ENCODE results near the gene CREB3L2.
"Not testable (repeated sequence)": the region's sequence is repeated elsewhere in the genome, so short reads cannot be mapped to it uniquely, and the experiment has no call there.

CREB3L2 gene

DNA sequence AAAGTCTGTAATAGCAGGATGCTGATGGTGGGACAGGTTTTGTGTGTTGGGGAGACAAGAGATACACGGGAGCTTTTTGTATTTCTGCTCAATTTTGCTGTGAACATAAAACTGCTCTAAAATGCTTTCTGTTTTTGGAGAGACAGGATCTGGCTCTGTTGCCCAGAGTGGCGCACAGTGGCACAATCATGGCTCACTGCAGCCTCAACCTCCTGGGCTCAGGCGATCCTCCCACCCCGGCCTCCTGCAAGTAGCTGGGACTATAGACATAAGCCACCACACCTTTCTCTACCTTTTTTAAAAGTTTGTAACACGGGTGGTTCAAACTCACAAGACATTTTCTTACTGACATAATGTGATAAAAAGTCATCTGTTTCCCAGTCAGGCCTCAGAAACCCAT, 14.3 kb downstream of the CREB3L2 start:
- no peak for DNase-seq (ENCODE audit: low spot score)

DNA sequence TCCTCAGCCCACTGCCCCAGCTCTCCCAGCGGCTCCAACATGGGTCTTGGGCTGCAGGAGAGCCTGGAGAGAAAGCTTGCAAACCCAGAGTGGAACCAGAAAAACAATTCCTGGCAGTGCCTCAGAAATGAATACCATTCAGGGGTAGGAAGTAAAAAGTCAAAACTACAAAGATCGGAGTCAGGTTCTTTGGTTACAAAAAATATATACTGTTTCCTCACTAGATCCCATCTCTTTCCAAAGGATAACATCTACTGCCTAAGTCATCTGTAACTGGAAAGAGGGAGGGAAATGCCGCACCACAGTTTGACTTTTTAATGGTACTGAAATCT, 14.9 kb downstream of the CREB3L2 start:
- DNase-seq (ENCODE audit: low spot score) = no peak

DNA sequence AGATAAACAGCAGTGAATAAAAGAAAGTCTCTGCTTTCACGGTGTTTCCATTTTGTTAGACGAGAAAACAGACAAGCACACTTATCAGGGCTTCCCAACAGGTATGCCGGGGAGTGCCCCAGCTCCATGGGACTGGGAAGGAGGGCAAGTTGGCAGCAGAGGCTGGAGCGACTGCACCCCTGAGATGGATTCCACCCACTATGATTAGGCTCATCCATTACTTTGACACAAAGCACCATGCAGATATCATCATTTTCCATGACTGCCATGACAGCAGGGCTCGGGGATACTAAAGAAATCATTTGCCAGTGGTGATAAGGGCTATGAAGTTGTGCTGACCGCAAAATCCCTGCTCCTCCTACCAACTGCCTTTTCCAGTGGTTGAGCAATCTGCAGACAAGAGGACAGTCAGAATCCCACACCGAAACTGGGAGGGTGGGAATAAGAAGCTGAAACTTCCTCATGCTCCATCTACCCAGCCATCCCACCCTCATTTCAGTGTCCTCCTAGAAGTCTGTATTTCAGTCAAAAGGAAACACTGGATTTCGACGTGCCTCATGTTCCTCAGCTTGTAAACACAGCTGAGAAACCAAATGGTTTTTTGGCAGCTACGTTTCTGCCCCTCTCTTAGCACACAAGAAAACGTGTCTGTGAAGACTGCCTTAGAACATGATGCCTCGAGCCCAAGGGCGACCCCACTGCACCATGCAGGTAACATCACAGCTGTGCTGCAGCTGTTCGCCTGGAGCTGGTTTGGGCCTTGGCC, 15.5 kb downstream of the CREB3L2 start:
- no peak for DNase-seq (ENCODE audit: low spot score)

DNA sequence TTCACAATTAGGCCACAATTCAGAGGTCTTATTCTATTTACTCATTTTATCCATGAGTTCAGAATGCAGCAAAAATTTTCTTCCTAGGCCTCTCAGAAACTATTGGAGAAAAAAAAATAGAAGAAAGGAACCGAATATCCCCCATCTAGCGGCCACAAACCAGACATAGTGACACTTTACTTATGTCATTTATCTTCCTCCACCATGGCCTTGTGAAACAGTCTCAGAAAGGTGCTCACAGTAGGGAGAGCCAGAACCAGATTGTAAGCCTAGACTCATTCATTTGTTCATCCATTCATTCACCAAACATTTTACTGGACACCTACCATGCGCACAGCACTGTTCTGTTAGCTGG, 16.0 kb downstream of the CREB3L2 start:
- no peak for DNase-seq (ENCODE audit: low spot score)

GRCh38 chr7:137985253-137985896, 16.5 kb downstream of the CREB3L2 start:
- DNase-seq (ENCODE audit: low spot score) = no peak

DNA sequence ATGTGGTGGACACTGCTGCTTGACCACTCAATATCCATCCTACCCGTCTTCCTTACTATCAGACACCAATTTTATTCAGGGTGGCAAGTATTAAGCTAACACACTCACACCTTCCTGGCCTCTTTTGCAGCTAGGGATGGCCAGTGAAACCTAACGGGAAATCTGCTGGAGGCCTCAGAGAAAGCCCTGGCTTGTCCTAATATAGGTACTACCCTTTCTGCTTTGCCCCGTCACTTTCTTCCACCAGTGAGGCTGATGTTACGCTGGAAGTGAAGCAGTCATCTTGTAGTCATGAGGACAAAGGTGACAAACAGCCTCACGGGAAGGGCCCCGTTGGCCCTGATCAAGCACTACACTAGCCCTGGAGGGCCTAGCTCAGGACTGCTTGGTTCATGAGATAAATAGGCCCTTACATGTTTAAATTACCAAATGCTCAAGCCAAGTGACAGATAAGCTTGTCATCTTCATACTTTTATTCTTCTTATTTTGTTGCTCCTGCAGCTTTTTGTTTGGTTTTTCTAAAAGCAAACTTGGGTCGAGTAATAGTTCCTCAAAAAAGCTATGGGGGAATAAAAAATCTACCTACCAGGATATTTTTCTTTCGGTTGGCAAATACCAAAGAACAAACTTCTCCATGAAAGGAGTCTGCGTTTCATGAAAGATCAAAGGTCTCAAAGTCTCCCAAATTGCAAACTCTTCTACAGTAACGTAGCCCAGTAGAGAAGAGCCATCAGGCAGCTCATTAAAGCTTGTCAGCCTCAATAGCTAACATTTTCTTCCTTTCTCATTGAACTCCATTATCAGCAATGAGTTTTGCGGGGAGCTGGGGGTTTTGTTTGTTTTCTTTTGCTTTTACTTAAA, 17.5 kb downstream of the CREB3L2 start:
- DNase-seq (ENCODE audit: low spot score) = no peak

DNA sequence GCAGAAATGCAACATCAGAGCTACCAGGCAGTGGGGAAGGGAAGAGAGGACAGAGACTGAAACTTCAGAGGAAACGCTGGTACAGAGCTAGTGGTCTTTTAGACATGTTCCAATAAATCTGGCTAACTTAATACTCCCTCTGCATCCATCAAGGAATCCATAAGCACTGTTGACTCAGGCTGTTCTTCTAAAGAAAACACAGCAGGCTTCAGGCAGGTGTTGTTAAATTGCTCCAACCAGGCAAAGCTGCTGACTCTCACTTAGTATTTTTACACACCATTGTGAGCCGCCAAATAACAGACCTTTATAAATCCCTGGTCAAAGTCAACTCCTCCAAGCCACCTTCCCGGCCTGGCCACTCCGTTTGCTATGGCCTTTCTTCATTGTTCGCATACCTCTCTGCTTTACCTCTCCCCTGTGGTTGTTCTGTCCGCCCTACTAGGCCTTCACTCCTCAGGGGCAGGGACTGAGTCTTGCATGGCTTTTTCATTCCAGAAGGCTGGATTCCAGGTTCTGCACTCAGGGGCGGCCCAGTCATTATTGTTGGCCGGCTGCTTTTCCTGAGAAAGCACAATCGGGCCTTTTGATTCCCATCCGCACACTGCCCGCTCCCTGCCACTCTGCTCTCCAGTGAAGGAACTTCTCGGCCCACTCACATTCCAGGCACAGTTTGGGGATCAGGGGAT, 18.4 kb downstream of the CREB3L2 start:
- DNase-seq (ENCODE audit: low spot score) = no peak

- not testable (repeated sequence) for DNase-seq (ENCODE audit: low spot score)
These were observed 19.5 kb downstream of the CREB3L2 start for GRCh38 chr7:137982394-137982793.

DNA sequence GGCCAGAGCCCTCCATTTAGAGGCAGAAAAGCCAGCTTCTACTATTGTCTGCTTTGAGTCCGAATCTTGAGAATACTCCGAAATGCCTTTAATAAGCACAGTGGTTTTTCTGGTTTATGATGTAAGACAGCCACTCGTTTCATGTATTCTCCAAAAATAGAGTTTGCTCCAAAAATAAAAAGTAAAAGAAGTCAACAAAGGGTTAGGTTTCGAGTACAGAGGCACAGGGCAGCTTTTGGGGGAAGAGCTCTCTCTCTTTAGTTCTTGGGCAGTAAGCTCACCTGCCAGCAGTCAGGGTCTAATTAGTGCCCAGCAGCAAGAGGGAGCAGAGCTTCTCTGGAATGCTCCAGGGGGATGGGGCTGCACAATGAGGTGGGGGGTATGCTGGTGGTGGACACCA, 20.2 kb downstream of the CREB3L2 start:
- DNase-seq (ENCODE audit: low spot score) = no peak

DNA sequence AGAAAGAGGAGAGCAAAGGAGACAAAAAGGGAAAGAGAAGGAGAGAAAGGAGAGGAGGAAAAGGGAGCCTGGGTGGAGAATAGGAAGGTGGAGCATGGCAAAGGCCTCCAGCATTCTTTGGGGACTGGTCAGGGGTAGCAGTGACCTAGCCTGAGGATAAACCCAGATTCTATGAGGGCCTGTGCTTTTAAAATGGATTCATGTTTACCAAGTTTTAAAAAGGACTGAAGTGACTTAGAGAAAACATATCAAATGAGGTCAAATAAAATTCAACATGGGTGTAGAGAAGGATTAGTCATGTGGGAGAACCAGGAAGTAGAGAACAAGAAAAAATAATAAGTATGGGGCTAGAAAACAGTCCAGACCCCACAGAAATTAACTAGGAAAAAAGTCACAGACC, 20.7 kb downstream of the CREB3L2 start:
- no peak for DNase-seq (ENCODE audit: low spot score)

DNA sequence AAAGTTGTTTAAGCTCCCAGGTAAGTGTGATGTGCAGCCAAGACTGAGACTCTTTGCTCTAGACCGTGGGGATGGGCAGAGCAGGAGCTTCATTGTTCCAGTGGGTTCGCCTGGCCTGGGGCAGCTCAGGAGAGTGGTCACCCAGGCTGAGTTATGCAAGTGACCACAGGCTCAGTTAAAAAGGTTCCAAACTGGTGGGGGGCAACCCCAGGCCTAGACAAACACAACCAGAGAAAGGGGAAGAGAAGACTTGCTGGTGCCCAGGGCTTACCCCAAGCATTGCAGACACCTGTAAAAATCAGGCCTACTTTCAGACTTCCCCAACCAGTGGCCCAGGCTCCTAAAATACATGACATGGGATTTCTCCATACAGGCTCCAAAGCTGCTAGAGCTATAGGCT, 21.6 kb downstream of the CREB3L2 start:
- no peak for DNase-seq (ENCODE audit: low spot score)

- DNase-seq (ENCODE audit: low spot score) = no peak
These were observed 23.2 kb downstream of the CREB3L2 start for GRCh38 chr7:137978464-137979237.

DNA sequence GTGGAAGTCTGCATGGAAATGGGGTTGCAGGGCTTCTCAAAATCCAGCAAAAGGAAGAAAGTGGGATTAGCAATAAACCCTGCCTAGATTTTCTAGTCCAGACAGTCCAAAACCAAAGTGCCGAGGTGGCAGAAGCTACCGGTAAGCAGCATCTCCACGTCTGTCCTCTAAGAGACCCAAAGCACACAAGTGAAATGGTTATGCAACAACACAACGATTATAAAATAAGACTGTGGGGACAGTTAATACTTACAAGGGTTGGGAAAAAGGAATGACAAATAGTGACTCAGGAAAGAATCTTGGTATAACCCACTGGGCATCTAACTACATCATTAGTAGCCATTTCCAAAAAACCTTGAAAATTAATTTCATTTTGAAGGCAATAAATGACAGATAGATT, 24.7 kb downstream of the CREB3L2 start:
- no peak for DNase-seq (ENCODE audit: low spot score)

DNA sequence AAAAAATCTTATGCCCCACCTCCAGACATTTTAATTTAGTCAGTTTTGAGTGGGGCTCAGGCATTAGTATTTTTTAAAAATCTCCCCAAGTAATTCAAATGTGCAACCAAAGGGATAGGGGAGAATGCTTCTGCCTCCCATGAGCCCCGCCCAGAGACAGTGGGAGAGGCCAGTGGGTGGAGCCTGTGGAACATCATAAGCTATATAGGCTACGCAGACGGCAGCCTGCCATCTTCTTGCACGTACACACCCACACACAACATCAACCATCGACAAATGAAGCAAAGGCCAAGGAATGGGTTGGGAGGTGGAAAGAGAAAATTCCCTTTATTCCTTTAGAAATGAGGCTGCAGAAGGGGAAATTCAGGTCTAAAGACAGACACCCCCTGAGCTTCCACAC, 25.2 kb downstream of the CREB3L2 start:
- DNase-seq (ENCODE audit: low spot score) = no peak

GRCh38 chr7:137976232-137976631, 25.7 kb downstream of the CREB3L2 start:
- DNase-seq (ENCODE audit: low spot score) = no peak

DNA sequence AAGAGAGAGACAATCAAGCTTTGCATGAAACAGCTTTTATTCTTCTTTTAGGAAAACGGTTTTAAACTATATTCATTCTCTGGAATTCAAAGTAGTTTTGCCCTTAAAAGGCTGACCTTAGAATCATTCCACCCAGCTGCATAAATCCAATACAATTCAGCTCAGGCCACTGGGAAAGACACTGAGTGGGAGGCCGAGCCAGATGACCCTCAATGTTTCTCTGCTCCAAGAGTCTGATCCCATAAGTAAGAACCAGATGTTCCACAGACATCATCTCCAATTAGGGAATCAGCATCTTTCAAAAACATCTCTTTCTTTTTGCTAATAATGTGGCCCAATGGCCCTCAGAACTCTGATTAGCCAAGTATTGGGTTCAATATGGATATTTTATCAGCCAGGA, 26.1 kb downstream of the CREB3L2 start:
- no peak for DNase-seq (ENCODE audit: low spot score)

DNA sequence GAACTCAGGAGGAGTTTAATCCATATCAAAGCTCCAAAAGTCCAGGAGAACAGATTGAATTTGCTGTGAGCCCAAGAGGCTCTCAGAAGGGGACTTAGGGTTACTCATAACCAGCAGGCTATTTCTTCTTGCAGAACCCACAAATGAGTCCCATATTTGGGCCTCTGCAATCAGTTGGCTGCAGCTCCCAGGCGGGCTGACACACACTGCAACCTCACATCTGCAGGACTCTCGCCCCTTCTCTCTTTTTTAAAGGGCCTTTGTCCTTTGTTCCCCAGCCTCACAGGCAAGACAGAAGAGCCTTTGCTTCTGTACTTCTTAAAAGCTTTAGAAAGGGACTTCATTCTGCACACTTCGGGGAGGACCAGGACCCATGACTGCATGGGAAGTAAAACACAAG, 26.7 kb downstream of the CREB3L2 start:
- DNase-seq (ENCODE audit: low spot score) = no peak

- no peak for DNase-seq (ENCODE audit: low spot score)
These were observed 27.1 kb downstream of the CREB3L2 start for GRCh38 chr7:137974766-137975165.

DNA sequence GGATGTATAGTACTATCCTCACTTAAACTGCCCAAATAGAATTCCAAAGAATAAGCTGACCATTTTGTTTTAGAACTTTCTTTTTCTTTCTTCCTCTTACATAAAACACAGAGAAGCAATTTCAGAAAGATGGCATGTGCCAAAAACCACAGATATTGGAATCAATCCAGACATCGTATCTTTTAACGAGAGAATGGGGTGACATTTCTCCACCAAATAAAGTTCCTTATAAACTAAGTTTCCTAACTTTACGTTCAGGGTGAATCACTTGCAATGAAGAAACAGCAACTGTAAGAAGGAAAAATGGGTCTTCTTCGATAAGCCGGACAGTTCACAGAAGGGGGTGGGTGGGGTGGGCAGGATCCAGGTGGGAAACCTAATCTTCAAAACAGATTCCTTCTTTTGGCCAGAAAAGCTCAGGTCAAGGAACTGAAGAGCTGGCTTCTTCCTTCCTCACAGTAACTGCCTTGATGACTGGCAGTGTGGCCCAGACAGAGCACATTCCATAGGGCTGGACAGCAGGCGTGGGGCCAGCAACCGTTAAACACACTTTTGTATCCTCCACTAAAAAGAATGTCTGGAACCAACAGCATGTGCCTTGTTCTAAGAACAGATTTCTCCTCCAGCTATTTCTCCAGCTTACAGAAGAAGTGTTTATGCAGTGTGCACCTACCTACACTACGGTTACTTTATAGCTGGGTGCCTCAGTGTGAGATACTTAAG, 31.5 kb downstream of the CREB3L2 start:
- no peak for DNase-seq (ENCODE audit: low spot score)

- DNase-seq (ENCODE audit: low spot score) = no peak
These were observed 32.1 kb downstream of the CREB3L2 start for GRCh38 chr7:137969828-137970227.

GRCh38 chr7:137968890-137969289, 33.0 kb downstream of the CREB3L2 start:
- no peak for DNase-seq (ENCODE audit: low spot score)

Measured in CD4-positive, alpha-beta T cell treated with Interleukin-15 for 4 hours (primary cell).